Measurements from ENCODE around the gene LRP1-AS.

DNA sequence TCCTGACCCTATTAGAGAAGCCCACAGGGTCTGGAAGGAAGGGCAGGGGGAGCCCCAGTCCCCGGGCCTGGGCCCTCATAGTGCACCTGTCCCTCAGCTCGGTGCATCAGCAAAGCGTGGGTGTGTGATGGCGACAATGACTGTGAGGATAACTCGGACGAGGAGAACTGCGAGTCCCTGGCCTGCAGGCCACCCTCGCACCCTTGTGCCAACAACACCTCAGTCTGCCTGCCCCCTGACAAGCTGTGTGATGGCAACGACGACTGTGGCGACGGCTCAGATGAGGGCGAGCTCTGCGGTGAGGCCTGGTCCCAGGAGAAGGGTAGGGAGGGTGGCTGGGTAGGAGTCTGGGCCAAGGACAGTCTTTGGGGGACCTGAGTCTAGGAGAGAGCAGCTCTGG is 26.3 kb upstream of the LRP1-AS start:
- TF ChIP-seq CTCF (IDR thresholded peaks at IDR 0.05) (no peak), POLR2AphosphoS5 (IDR thresholded peaks at IDR 0.05; ENCODE audit: insufficient read depth in 1 of 2, low read depth in 1 of 2) (no peak), POLR2A (IDR thresholded peaks at IDR 0.05) (no peak)

All from vagina (tissue), 2 donors.